Right lobe of liver (tissue), 6 donors: ENCODE measurements around the gene DNAJB8. TPM values are rescaled to one million over a fixed set of nuclear protein-coding genes. Genes with fewer than 3 reads are reported as not detected.

Source experiments
- ATAC-seq, 4 donors: fragments of 200-7000 bp; cut with Tn5 transposase; one replicate each; pipeline ENCODE4 v1.9.1; 2020; ENCODE audit warnings: mild to moderate bottlenecking in 4 of 4, moderate library complexity in 4 of 4
- DNase-seq, 3 donors: peaks; one replicate each; pipeline ENCODE4 v3.0.0-alpha.2; 2020
- H3K27ac ChIP-seq, 3 donors: fragments of 200-600 bp; one replicate each; pipeline ENCODE4 v1.8.0; 2022
- H3K27me3 ChIP-seq, 2 donors: fragments of 200-600 bp; one replicate each; pipeline ENCODE4 v1.8.0; 2022
- H3K36me3 ChIP-seq, 4 donors: fragments of 200-600 bp; sonication (generic) in 1 of 4; one replicate each; pipeline versions ENCODE4 v1.5.1 to v1.8.0; 2017 to 2022; ENCODE audit warnings: control low read depth in 1 of 4
- H3K4me1 ChIP-seq, 4 donors: fragments of 200-600 bp; sonication (generic) in 1 of 4; one replicate each; pipeline versions ENCODE4 v1.5.1 to v1.8.0; 2017 to 2022; ENCODE audit warnings: control low read depth in 1 of 4
- H3K4me3 ChIP-seq, 3 donors: fragments of 200-600 bp; one replicate each; pipeline ENCODE4 v1.8.0; 2022
- H3K9me3 ChIP-seq, 4 donors: fragments of 200-600 bp; sonication (generic) in 1 of 4; one replicate each; pipeline versions ENCODE4 v1.5.1 to v1.8.0; 2017 to 2022; ENCODE audit warnings: control low read depth in 1 of 4
- CTCF ChIP-seq, 4 donors: fragments of 200-600 bp in 3 of 4; fragments of 450-650 bp in 1 of 4; IDR thresholded peaks; one replicate each; pipeline versions ENCODE4 v1.5.1 to v1.8.0; 2016 to 2022; ENCODE audit warnings: antibody characterized with exemption in 4 of 4, mild to moderate bottlenecking in 2 of 4
- POLR2A ChIP-seq: fragments of 450-650 bp; IDR thresholded peaks from one replicate; pipeline ENCODE4 v1.6.1; 2017; ENCODE audit warnings: antibody characterized with exemption, mild to moderate bottlenecking
- whole genome bisulfite sequencing: methylation state at CpG from one replicate; pipeline ENCODE4 v1.1.6; 2018; ENCODE audit warnings: low coverage, low lambda C conversion rate; ENCODE audit not compliant: insufficient coverage; ENCODE audit errors: missing lambda C conversion rate; 5-methylcytosine and 5-hydroxymethylcytosine counted together
- intact Hi-C, 2 donors: fragments of 100-400 bp; cut with DNase I; formaldehyde crosslinking; loops; one replicate each; pipeline versions ENCODE4 v1.11.2 to v1.14.1; 2022
- total RNA-seq, 6 experiments: library from RNA; depleted of rRNA in 2 of 6; stranded (reverse); fragments of >200 nt in 2 of 6; fragmentation: NEBNext Ultra II Directional in 3 of 6; extraction: Animal tissue kit (Norgen Biotek cat#: 25700) in 3 of 6; gene quantifications; one replicate each; pipeline versions ENCODE4 v1.1.0 to v1.2.4, GENCODE V29; 2016 to 2023
- donor health status: DM: no; HTN: yes; CAD: no.
- donor health status: DM: no; HTN: no; CAD: no.
- donor health status: DM: no; HTN: no; CAD: no.
- donor health status: DM: no; HTN: yes; CAD: no.
- donor health status: DM: no; HTN: yes; CAD: no.

The DNAJB8 gene
- total RNA-seq, 6 experiments from 2014 or later, result not detected

GRCh38 chr3:128452120-128452519 is 14.6 kb downstream of the DNAJB8 start:
- Histone ChIP-seq H3K9me3 (no peaks in the 10 kb centered on the region), H3K36me3 (no peaks in the 10 kb centered on the region), H3K4me1 (no peaks in the 10 kb centered on the region), H3K27me3 (no peaks in the 10 kb centered on the region), H3K4me3 (no peak overlapping the region), H3K27ac (no peak overlapping the region)
- no peak for TF ChIP-seq CTCF (IDR thresholded peaks at IDR 0.05)
- no peak for TF ChIP-seq POLR2A
- ATAC-seq (no peak), DNase-seq (no peak)
- intact Hi-C loops, result no loop called here
- 78% methylated on average over 3 of the region's 9 CpGs for WGBS

- no peaks in the 10 kb centered on the region for H3K27me3 ChIP-seq
- ATAC-seq (no peak), DNase-seq (no peak)
- TF ChIP-seq POLR2A (no peak), CTCF (IDR thresholded peaks at IDR 0.05) (no peak)
- no peak overlapping the region for H3K4me3 ChIP-seq
- H3K36me3 ChIP-seq, result no peaks in the 10 kb centered on the region
- WGBS, result 35% methylated on average over 3 of the region's 6 CpGs
- no peaks in the 10 kb centered on the region for H3K4me1 ChIP-seq
- H3K27ac ChIP-seq, result no peak overlapping the region
- H3K9me3 ChIP-seq, result no peaks in the 10 kb centered on the region
- intact Hi-C loops, result no loop called here
Measured at GRCh38 chr3:128449111-128449638, 17.5 kb downstream of the DNAJB8 start.

GRCh38 chr3:128448491-128448890 is 18.2 kb downstream of the DNAJB8 start:
- TF ChIP-seq CTCF (IDR thresholded peaks at IDR 0.05) (no peak), POLR2A (no peak)
- H3K4me3 ChIP-seq, result no peak overlapping the region
- no peaks in the 10 kb centered on the region for H3K27me3 ChIP-seq
- 50% methylated on average over 6 of the region's 6 CpGs for WGBS
- DNase-seq, result no peak
- H3K9me3 ChIP-seq, result no peaks in the 10 kb centered on the region
- H3K36me3 ChIP-seq, result no peaks in the 10 kb centered on the region
- ATAC-seq, result no peak
- H3K27ac ChIP-seq, result no peak overlapping the region
- intact Hi-C loops, result no loop called here
- H3K4me1 ChIP-seq, result no peaks in the 10 kb centered on the region

- WGBS, result no CpG with 5 or more reads among the region's 3 CpGs
- TF ChIP-seq POLR2A (no peak), CTCF (IDR thresholded peaks at IDR 0.05) (no peak)
- no peak overlapping the region for H3K4me3 ChIP-seq
- DNase-seq (no peak), ATAC-seq (no peak)
- H3K27me3 ChIP-seq, result no peaks in the 10 kb centered on the region
- no peaks in the 10 kb centered on the region for H3K36me3 ChIP-seq
- H3K9me3 ChIP-seq, result no peaks in the 10 kb centered on the region
- no peaks in the 10 kb centered on the region for H3K4me1 ChIP-seq
- no peak overlapping the region for H3K27ac ChIP-seq
- intact Hi-C loops, result no loop called here
Measured at GRCh38 chr3:128447561-128448013, 19.1 kb downstream of the DNAJB8 start.

GRCh38 chr3:128446821-128447220 is 19.9 kb downstream of the DNAJB8 start:
- ATAC-seq (no peak), DNase-seq (no peak)
- Histone ChIP-seq H3K9me3 (no peaks in the 10 kb centered on the region), H3K27me3 (no peaks in the 10 kb centered on the region), H3K27ac (no peak overlapping the region), H3K4me1 (no peaks in the 10 kb centered on the region), H3K36me3 (no peaks in the 10 kb centered on the region), H3K4me3 (no peak overlapping the region)
- intact Hi-C loops, result no loop called here
- TF ChIP-seq POLR2A (no peak), CTCF (IDR thresholded peaks at IDR 0.05) (no peak)
- WGBS, result 64% methylated on average over 1 of the region's 1 CpG
